ENCODE results near the gene CHURC1.

Gene CHURC1

GRCh38 chr14:64946310-64947045, 32.2 kb downstream of the CHURC1 start:
- TF ChIP-seq EZH2 (IDR thresholded peaks at IDR 0.05; ENCODE audit: borderline replicate concordance, low read length) = no peak
- no peak for TF ChIP-seq CTCF (IDR thresholded peaks at IDR 0.05; ENCODE audit: low read length)
- Histone ChIP-seq H3K79me2 (ENCODE audit: insufficient read depth, low read length) (no peaks in the 10 kb centered on the region), H3K9ac (ENCODE audit: low read length) (no peak overlapping the region), H2AFZ (ENCODE audit: low read length) (no peak overlapping the region), H3F3A (ENCODE audit: insufficient read depth, low read length) (no peaks in the 10 kb centered on the region), H3K36me3 (ENCODE audit: insufficient read depth, low read length) (peaks cover 11% of the 10 kb centered on the region; the same call in 1 of the 2 replicates), H3K9me2 (ENCODE audit: low read depth, low read length) (no peaks in the 10 kb centered on the region), H3K27ac (ENCODE audit: low read depth, low read length, poor library complexity, severe bottlenecking) (no peak overlapping the region), H3K4me1 (ENCODE audit: insufficient read depth, low read length, severe bottlenecking) (no peaks in the 10 kb centered on the region), H3K4me3 (ENCODE audit: low read depth, low read length, poor library complexity, severe bottlenecking) (no peak overlapping the region), H3K27me3 (ENCODE audit: insufficient read depth, low read length) (no peaks in the 10 kb centered on the region), H4K20me1 (ENCODE audit: insufficient read depth, low read length) (no peaks in the 10 kb centered on the region), H3K4me2 (ENCODE audit: low read length) (no peak overlapping the region), H3K9me3 (ENCODE audit: low read length) (no peaks in the 10 kb centered on the region)

DNA sequence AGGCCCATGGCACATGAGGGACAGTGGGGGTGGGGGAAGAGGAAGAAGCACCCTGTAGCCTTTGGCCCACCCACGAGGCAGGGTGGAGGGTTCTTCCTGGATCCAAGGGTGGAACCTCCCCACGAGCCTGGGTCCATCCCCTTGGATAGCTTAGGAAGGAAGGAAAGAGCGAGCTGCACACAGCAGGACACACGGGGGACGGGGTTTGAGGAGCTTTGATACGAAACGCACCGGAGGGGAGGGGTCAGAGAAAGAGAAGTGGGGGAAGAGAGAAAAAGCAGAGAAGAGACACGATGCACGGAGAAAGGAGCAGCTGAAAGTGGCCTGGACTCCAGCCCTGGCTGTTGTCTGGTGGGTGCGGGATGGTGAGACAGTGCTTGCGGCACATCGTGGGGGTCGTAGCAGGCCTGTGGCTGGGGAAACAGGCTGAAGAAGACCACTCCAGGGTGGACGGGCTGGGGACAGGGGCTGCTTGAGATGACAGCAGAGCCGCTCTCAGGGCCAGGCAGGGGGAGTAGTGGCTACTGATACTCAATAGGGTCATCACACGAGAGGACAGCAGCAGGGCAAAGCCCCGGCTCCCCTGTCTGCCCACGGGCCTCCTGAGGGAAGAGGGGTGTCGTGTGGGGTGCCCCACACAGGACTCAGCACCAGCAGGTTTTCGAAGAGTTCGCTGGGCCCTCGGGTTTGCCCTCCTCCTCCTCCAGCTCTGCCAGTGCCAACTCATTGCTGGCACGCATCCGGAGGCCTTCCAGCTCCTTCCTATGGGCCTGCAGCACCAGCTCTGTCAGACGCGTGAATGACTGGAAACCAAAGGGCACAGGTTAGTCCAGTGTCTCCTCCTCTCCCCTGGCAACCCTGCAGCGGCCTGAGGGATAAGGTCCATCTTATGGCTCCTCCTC, 33.7 kb downstream of the CHURC1 start:
- Histone ChIP-seq H3K9ac (ENCODE audit: low read length) (no peak overlapping the region), H3K4me1 (ENCODE audit: insufficient read depth, low read length, severe bottlenecking) (no peaks in the 10 kb centered on the region), H3K27ac (ENCODE audit: low read depth, low read length, poor library complexity, severe bottlenecking) (no peak overlapping the region), H3K36me3 (ENCODE audit: insufficient read depth, low read length) (peaks cover 11% of the 10 kb centered on the region; the same call in 1 of the 2 replicates), H3F3A (ENCODE audit: insufficient read depth, low read length) (no peaks in the 10 kb centered on the region), H2AFZ (ENCODE audit: low read length) (no peak overlapping the region), H3K79me2 (ENCODE audit: insufficient read depth, low read length) (no peaks in the 10 kb centered on the region), H3K9me3 (ENCODE audit: low read length) (no peaks in the 10 kb centered on the region), H3K4me3 (ENCODE audit: low read depth, low read length, poor library complexity, severe bottlenecking) (no peak overlapping the region), H3K27me3 (ENCODE audit: insufficient read depth, low read length) (no peaks in the 10 kb centered on the region), H3K4me2 (ENCODE audit: low read length) (no peak overlapping the region), H3K9me2 (ENCODE audit: low read depth, low read length) (no peaks in the 10 kb centered on the region), H4K20me1 (ENCODE audit: insufficient read depth, low read length) (no peaks in the 10 kb centered on the region)
- TF ChIP-seq EZH2 (IDR thresholded peaks at IDR 0.05; ENCODE audit: borderline replicate concordance, low read length) = no peak
- TF ChIP-seq CTCF (IDR thresholded peaks at IDR 0.05; ENCODE audit: low read length) = no peak

- Histone ChIP-seq H2AFZ (ENCODE audit: low read length) (no peak overlapping the region), H3K9ac (ENCODE audit: low read length) (no peak overlapping the region), H3K9me3 (ENCODE audit: low read length) (no peaks in the 10 kb centered on the region), H3K4me2 (ENCODE audit: low read length) (no peak overlapping the region), H3K4me3 (ENCODE audit: low read depth, low read length, poor library complexity, severe bottlenecking) (no peak overlapping the region), H3K79me2 (ENCODE audit: insufficient read depth, low read length) (no peaks in the 10 kb centered on the region), H4K20me1 (ENCODE audit: insufficient read depth, low read length) (no peaks in the 10 kb centered on the region), H3K27ac (ENCODE audit: low read depth, low read length, poor library complexity, severe bottlenecking) (no peak overlapping the region), H3F3A (ENCODE audit: insufficient read depth, low read length) (no peaks in the 10 kb centered on the region), H3K27me3 (ENCODE audit: insufficient read depth, low read length) (no peaks in the 10 kb centered on the region), H3K4me1 (ENCODE audit: insufficient read depth, low read length, severe bottlenecking) (no peaks in the 10 kb centered on the region), H3K36me3 (ENCODE audit: insufficient read depth, low read length) (peaks cover 6% of the 10 kb centered on the region; the same call in 1 of the 2 replicates), H3K9me2 (ENCODE audit: low read depth, low read length) (no peaks in the 10 kb centered on the region)
- no peak for TF ChIP-seq CTCF (IDR thresholded peaks at IDR 0.05; ENCODE audit: low read length)
Measured at GRCh38 chr14:64948612-64949210, 34.5 kb downstream of the CHURC1 start.

All from OCI-LY1 (cell line).